Anterior cingulate cortex (tissue), 58 donors: ENCODE results near the gene TCF12.
A peak's percentile ranks its signal among the peaks of the same experiment; 100 is the strongest.

Source experiments
- DNase-seq, 58 donors: peaks; one replicate each; lab custom pipeline; 2025; lab: John Stamatoyannopoulos, UW

The TCF12 gene

GRCh38 chr15:57227899-57228298, 309.5 kb downstream of the TCF12 start:
- no peak for DNase-seq

DNA sequence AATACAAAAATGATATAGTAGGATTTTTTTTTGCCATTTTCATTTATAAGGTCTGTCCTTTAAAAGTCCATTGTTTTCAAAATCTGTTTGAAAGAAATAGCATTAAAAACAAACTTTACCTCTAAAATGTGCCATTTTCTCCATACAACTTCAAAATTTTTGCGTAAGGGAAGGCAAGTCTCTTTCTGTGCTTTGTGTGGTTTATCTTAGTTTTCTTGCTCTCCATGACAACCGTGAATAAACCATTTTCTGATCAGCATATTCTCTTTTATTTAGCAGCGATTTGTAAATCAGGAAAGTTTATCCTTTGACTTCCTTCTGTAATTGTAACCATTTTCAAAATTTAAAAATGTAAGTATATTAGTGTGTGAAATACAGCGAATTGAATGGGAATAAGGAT, 310.0 kb downstream of the TCF12 start:
- DNase-seq = no peak

DNA sequence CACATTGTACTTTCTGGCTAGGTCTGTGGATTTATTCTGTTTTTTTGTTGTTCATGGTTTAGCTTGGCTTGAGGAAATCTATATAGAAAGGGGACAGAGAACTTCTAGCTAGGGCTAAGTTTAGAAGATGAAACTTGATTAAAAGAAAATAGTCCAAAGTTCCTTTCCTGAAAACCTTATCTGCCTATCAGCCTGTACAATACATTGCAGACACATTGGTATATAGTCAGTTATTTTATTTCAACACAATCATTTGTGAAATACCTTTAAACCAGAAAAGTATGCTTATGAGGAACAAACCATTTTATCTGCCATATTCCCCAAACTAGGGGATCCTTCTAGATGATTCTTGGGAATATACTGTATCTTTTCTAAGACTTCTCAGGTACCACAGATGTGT, 310.6 kb downstream of the TCF12 start:
- DNase-seq = no peak

- DNase-seq = no peak
Measured at GRCh38 chr15:57231559-57231958, 313.1 kb downstream of the TCF12 start.

GRCh38 chr15:57234156-57234555, 315.7 kb downstream of the TCF12 start:
- no peak for DNase-seq

DNA sequence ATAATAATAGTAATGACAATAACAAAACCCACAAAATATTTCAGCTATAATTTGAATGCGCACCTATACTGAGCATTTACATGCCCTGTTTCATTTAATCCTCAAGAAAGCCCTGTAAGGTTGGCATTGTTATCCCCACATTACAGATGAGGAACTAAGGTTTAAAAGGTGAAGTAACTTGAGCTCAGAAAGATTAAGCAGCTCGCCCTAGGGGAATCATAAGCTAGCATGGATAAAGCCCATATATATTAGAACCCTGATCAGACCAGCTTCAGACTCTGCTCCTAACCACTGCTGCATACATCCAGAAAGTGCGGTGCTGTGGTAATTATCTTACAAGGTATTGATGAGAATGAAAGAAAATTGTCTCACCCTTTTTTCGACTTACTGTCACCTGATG, 316.7 kb downstream of the TCF12 start:
- DNase-seq = no peak

- DNase-seq = no peak
Measured at GRCh38 chr15:57235873-57236272, 317.4 kb downstream of the TCF12 start.

DNA sequence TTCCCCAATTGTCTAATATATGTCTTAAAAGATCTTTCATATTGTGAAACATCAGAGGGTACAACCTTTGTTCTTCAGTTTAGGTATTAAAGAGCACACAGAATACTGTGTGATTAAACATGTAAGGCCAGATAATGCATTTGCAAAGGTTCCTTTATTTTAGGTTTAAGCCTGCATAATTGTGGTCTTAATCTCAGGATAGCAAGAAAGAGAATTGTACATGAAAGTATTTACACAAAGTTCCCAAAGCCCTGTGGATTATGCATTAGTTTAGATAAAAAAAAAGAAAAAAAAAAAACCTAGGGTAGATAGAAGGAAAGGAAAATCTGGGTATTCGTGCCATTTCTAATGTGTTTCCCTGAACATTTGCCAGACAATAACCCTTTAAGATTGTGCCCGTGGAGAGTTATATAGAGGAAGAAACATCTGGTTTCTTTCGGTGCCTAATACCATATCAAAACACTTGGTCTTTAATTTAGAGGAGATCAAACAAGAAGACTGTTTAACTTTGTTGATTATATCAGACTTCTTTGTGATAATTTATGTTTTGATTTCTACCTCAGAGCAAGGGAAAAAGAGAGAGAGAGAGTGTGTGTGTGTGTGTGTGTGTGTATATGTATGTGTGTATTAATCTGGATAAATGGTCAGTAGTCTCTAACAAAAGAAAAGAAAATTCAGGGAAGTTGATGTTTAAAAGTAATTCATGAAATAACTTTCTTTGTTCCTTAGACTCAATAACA, 318.3 kb downstream of the TCF12 start:
- DNase-seq = no peak

- peak in 10 of 58 donors; percentile 7 to 62 (median 20) for DNase-seq
Measured at GRCh38 chr15:57237301-57237642, 318.8 kb downstream of the TCF12 start.

DNA sequence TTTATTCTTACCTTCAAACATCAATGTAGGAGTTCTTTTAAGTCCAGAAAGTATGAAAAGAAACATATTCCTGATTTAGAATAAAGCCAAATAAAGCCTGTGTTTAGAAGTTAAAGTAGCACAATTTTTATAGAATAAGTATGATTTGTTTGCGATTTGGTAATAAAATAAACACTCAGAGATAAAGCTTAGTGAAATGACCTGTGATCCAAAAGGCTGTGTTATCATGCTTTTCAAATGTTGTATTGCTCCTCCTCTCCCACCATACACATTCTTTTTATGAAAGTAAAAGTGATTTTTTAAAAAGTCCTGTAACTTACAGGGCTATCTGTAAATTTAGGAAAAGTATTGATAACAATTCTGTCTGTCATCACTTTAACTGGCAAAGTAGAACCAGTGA, 319.2 kb downstream of the TCF12 start:
- no peak for DNase-seq

GRCh38 chr15:57245130-57245529, 326.7 kb downstream of the TCF12 start:
- DNase-seq = no peak

DNA sequence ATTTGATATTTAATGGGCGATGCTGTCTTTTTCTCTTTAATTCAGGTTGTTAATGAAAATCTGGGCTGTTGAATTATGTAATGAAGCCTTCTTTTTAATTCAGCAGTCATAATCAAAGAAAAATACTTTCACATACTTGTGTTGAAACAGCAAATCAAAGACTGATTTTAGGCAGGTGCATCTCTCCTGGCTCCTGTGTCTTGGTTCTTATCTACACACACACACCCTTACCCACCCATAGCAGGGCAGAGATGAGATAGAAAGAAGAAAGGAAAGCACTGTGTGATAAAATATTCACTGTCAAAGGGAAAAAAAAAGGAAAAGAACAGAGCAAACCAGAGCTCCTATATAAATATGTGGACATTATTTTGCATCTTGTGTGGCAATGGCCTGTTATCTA, 327.3 kb downstream of the TCF12 start:
- DNase-seq = no peak

- DNase-seq = no peak
Measured at GRCh38 chr15:57248074-57248473, 329.6 kb downstream of the TCF12 start.

- DNase-seq = no peak
Measured at GRCh38 chr15:57251308-57251707, 332.9 kb downstream of the TCF12 start.

GRCh38 chr15:57251941-57252340, 333.5 kb downstream of the TCF12 start:
- DNase-seq = no peak

DNA sequence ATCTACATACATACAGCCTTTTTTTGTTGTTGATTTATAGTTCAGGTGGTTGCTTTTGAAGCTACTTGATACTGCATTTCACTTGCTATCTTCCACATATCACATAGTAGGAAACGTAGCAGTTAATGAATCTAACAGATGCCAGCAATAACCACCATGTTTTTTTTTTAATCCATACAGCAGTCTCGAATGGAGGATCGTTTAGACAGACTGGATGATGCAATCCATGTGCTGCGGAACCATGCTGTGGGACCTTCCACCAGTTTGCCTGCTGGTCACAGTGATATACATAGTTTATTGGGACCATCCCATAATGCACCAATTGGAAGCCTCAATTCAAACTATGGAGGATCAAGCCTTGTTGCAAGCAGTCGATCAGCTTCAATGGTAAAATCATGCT, 334.6 kb downstream of the TCF12 start:
- no peak for DNase-seq

DNA sequence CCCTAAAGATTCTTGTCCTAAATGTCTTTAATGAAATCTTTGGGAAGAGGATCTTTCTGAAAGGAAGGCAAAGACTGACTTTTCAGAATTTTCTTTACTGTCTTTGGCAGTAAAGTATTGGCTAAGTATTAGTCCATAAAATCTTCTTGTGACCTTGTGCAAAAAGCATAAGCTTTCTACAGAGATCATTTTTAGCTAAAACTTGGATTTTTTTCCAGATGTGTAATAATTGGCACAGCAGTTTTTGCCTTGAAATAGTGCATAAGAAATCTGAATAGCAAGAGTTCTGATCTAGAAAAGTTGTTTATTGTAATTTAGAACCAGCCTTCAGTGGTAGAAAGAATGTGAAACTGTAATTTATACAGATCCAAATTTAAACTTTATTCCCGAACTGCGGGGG, 335.1 kb downstream of the TCF12 start:
- DNase-seq = no peak

DNA sequence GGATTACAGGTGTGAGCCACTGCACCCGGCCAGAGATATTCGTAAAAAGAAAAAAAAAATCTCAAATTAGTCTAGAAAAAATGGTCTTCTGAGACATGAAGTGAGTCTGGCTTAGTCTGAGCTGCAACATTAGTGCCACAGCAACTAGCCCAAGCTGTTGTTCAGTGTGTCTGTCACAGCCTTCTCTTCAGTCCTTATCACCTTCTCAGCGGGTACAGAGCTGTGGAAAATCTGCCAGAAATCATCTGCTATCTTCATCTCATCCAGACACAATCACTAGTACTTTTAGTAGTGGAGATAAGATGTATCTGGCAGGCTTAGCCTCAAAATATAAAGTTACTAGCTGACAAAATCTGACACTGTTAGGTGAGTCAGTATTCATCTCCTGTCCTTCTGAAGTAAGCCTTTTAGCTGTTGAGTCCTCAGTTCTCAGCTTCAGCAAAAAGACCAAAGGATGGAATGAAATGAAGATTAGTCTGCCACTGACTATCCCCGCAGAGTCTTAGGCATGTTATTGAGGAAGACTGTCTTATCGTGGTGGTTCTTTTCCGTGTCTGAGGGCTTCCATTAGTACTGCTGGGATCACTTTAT, 337.4 kb downstream of the TCF12 start:
- no peak for DNase-seq

- no peak for DNase-seq
Measured at GRCh38 chr15:57256939-57257338, 338.5 kb downstream of the TCF12 start.

DNA sequence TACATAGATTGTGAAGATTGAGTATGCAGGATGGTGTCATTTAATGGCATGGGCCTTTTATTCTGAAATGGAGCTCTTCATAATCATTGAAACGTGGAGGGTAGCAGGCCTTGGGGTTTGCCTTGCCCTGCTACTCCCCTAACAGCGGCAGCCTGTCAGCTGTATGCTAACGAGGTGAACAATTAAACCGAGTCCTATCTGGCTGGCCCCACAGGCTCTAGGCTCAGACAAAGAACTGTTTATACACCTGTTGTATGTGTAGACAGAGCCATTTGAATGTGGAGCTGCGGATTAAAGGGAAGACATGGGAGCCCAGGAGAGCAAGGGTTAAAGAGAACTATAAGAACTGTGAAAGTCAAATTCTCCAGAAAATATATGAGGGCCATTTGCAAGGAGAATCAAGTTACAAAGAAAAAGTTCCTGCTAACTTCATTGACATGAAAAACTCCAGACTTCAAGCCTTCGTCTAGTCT, 341.2 kb downstream of the TCF12 start:
- no peak for DNase-seq

- no peak for DNase-seq
Measured at GRCh38 chr15:57263520-57263919, 345.1 kb downstream of the TCF12 start.

DNA sequence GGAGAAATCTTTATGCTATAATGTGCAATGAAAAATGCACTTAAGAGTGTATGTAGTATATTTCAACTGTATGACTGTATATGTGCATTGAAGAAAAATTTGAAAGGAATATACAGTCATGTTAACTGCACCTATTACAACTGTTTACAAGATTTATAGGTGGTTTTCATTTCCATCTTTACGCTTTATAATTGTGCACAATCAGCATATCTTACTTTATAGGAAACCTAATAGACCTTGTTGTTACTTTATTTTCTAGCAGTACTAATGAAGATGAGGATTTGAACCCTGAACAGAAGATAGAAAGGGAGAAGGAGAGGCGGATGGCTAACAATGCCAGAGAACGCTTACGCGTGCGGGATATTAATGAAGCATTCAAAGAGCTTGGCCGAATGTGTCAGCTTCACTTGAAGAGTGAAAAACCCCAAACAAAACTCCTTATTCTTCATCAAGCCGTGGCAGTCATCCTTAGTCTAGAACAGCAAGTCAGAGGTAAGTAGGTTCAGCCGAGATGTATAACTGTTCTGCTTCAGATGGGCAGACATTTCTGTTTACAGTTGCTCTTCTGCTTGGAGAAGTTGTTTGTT, 354.4 kb downstream of the TCF12 start:
- DNase-seq = peak in 3 of 58 donors; percentile 1 to 39 (median 7)
